Activated CD4-positive, alpha-beta T cell treated with anti-CD3 and anti-CD28 coated beads for 36 hours (primary cell): ENCODE measurements around the gene PTPRK. TPM values are rescaled to one million over a fixed set of nuclear protein-coding genes. Genes with fewer than 3 reads are reported as not detected.

ENCODE experiments used
- ATAC-seq: fragments of 200-7000 bp; cut with Tn5 transposase; one replicate; pipeline ENCODE4 v1.10.0; 2021; ENCODE audit warnings: mild to moderate bottlenecking, moderate library complexity
- CTCF ChIA-PET: fragments of 350-600 bp; sonication (Branson Sonifier 250); formaldehyde crosslinking; loops from one replicate; lab custom pipeline; 2021; ENCODE audit warnings: antibody characterized with exemption; lab: Charles Lee
- POLR2A ChIA-PET: fragments of 350-600 bp; sonication (Branson Sonifier 250); formaldehyde crosslinking; loops from one replicate; lab custom pipeline; 2021; ENCODE audit warnings: antibody characterized with exemption, inconsistent platforms; lab: Charles Lee
- DNase-seq: peaks from one replicate; pipeline ENCODE4 v3.0.0-alpha.2; 2020
- H3K27ac Mint-ChIP-seq: one replicate; pipeline ENCODE4 v1.8.0; 2021; ENCODE audit warnings: mixed read lengths
- H3K27me3 Mint-ChIP-seq: one replicate; pipeline ENCODE4 v1.8.0; 2021; ENCODE audit warnings: mixed read lengths
- H3K36me3 Mint-ChIP-seq: one replicate; pipeline ENCODE4 v1.8.0; 2021; ENCODE audit warnings: low read depth, mixed read lengths
- H3K4me1 Mint-ChIP-seq: one replicate; pipeline ENCODE4 v1.8.0; 2021; ENCODE audit warnings: mixed read lengths
- H3K4me3 Mint-ChIP-seq: one replicate; pipeline ENCODE4 v1.8.0; 2021; ENCODE audit warnings: mild to moderate bottlenecking, moderate library complexity, mixed read lengths
- H3K9me3 Mint-ChIP-seq: one replicate; pipeline ENCODE4 v1.8.0; 2021; ENCODE audit warnings: low read depth, mixed read lengths
- intact Hi-C, 2 experiments: fragments of 100-400 bp; cut with DNase I in 1 of 2; cut with micrococcal nuclease in 1 of 2; formaldehyde crosslinking; loops; one replicate each; pipeline versions ENCODE4 v1.14.2 to v1.15.1; 2022 to 2024; cut with DNase I, micrococcal nuclease
- total RNA-seq, 2 experiments: library from RNA; stranded (reverse); gene quantifications; one replicate each; pipeline ENCODE4 v1.2.3, GENCODE V29; 2021

The PTPRK gene
- total RNA-seq, 2 experiments from 2014 or later = 4.1 to 5.0 TPM

DNA sequence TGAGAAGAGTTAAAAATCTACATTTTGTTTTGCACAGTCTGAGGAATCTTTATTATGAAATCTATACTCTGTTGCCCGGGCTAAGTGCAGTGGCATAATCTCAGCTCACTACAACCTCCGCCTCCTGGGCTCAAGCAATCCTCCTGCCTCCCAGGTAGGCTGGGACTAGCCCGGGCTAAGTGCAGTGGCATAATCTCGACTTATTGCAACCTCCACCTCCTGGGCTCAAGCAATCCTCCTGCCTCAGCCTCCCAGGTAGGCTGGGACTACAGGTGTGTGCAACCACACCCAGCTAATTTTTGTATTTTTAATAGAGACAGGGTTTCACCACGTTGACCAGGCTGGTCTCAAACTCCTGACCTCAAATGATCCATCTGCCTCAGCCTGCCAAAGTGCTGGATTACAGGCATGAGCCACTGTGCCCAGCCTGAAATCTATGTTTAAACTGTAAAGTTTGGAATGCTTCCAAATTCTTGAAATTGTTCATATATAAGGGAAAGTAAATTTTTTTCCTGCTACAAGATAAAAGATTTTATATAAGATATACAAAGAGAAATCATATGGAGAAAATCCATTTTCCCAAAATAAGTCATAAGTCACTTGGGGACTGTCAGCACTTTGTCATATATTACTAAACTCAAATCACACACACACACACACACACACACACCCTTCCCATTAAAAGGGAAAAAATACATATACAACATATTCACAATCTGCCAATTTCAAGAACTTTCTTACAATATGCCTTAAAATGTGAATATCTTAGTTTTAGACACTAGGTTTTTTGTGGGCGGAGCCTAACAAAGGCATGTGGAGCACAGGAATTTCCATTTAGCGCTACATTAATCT lies 19.4 kb downstream of the PTPRK start:
- CTCF ChIA-PET = interaction anchor here (1.3 kb wide), 1 partner anchor 16 kb away, joined by 4 read pairs; no protein-coding TSS in a partner anchor
- Mint-ChIP-seq H3K4me1 (no peaks in the 10 kb centered on the region), H3K4me3 (no peak overlapping the region), H3K36me3 (no peaks in the 10 kb centered on the region), H3K9me3 (no peaks in the 10 kb centered on the region), H3K27ac (no peak overlapping the region), H3K27me3 (no peaks in the 10 kb centered on the region)
- no peak for ATAC-seq
- intact Hi-C loops = no loop called here
- POLR2A ChIA-PET = no interaction called here
- no peak for DNase-seq

DNA sequence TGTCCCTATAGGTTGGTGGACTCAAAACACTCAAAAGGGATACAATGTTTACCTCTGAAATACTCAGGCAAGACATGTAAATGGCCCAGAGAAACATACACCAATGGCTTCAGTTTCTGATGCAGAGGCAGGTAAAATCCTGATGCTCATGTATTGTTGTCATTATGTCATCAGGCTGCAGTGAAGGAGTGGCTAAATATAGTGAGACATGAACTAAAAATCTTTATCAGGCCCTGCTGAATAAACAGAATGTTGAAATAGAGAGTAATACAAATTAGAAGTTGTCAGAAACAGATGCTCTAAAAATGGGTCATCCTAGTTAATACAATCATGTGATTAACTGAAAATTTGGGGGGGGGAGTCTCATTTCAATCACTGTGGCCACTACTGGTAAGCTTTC lies 20.4 kb downstream of the PTPRK start:
- no peak overlapping the region for H3K4me3 Mint-ChIP-seq
- no peaks in the 10 kb centered on the region for H3K9me3 Mint-ChIP-seq
- no peaks in the 10 kb centered on the region for H3K36me3 Mint-ChIP-seq
- H3K27me3 Mint-ChIP-seq = no peaks in the 10 kb centered on the region
- ChIA-PET CTCF (interaction anchor here (1.3 kb wide), 2 partner anchors 10 to 17 kb away, joined by 3 to 4 read pairs; no protein-coding TSS in a partner anchor), POLR2A (interaction anchor here (0.5 kb wide), 1 partner anchor 655 kb away, joined by 4 read pairs; no protein-coding TSS in a partner anchor)
- no peak overlapping the region for H3K27ac Mint-ChIP-seq
- intact Hi-C loops = no loop called here
- DNase-seq = no peak
- no peaks in the 10 kb centered on the region for H3K4me1 Mint-ChIP-seq
- ATAC-seq = no peak

DNA sequence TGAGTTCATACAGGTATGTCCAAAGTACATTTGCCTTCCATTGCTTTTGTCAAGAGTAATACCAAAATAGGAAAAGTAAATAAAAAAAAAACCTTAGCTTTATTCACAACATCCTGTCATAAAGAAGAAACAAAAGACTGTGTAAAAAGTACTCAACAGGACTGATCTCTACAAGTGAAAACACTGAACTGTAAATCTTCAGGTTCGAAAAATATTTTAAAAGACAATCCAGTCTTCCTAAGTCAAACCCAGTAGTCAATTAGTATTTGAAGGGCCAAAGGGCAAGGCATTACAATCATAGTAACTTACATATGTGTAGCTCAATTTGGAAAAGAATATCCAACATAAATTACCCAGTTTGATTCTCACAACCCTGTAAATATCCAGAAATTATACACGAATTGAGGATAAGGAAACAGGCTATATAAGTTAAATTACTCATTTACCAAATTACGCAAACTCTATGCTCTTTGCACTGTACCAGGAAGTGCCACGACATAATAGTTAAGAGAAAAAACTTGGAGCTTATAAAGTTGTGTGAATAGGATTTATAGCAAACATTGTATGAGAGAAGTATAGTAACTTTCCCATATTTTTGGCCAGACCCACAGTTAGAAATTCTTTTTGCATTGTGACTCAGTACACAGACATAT lies 21.2 kb downstream of the PTPRK start:
- intact Hi-C loops = no loop called here

DNA sequence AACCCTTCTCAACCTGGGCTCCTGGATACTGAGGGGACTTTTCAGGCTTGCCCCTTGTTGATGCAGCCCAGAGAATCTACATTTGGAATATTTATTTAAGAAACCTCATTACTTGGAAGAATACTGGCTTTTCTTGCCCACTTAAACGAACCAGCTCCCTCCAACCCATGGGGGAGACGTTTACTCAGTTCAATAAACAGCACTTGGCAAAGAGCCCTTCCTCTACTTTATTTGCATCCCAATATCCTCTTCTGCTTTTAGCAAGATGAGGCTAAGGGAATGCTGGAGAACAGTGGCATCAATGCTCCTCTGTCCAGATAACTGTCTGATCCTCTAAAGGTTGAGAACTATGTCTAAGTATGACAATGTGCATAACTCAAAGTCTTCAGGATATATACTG lies 22.2 kb downstream of the PTPRK start:
- H3K27ac Mint-ChIP-seq = no peak overlapping the region
- peaks cover 3% of the 10 kb centered on the region for H3K27me3 Mint-ChIP-seq
- ChIA-PET POLR2A (interaction anchor here (1.0 kb wide), 1 partner anchor 22 kb away, joined by 3 read pairs; the partner anchor contains the start of gene PTPRK), CTCF (interaction anchor here (1.8 kb wide), 1 partner anchor 14 kb away, joined by 4 read pairs; no protein-coding TSS in a partner anchor)
- no peaks in the 10 kb centered on the region for H3K4me1 Mint-ChIP-seq
- ATAC-seq = no peak
- no peak for DNase-seq
- intact Hi-C loops = no loop called here
- H3K4me3 Mint-ChIP-seq = no peak overlapping the region
- H3K9me3 Mint-ChIP-seq = no peaks in the 10 kb centered on the region
- no peaks in the 10 kb centered on the region for H3K36me3 Mint-ChIP-seq

More for the DNA sequence above, 21.2 kb downstream of the PTPRK start:
- DNase-seq (no peak), ATAC-seq (no peak)
- Mint-ChIP-seq H3K27me3 (no peaks in the 10 kb centered on the region), H3K4me1 (no peaks in the 10 kb centered on the region), H3K4me3 (no peak overlapping the region), H3K9me3 (no peaks in the 10 kb centered on the region), H3K27ac (no peak overlapping the region), H3K36me3 (no peaks in the 10 kb centered on the region)
- POLR2A ChIA-PET = interaction anchor here (1.0 kb wide), 1 partner anchor 21 kb away, joined by 3 read pairs; the partner anchor contains the start of gene PTPRK
- CTCF ChIA-PET = interaction anchor here (1.3 to 1.8 kb wide), 2 partner anchors 9 to 13 kb away, joined by 3 to 4 read pairs; no protein-coding TSS in a partner anchor

DNA sequence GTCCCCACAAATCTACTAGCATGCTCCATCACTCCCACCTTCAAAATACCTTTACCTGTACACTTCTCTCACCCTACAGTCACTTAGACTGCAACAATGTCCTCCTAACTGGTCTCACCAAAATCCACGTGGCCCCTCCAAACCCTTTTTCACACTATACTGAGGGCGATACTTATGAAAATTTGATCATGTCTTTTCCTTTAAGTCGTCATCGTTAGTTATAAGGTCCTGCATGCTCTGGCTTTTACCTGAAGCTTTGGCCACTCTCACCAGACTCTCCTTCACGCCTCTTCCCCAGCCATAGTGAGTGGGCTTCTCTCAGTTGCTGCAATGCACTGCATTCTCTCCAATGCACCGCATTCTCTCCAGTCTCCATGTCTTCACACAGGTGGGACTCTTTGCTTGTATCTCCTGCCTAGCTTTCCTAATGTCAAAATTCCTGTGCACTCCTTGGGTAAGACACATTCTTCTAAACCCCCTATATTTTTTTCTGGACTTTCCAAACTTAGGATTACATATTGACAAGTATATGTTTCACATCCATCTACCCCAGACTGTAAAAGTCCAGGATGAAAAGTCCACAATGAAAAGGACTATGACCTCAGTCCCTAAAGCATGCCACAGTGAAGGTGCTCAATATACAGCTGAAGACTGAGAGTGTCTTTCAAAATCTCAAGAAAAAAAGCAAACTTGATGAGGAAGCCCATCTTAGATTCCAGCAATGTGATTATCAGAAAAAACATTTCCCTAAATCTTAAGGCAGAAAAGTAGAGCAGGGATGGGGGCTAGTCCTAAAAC lies 24.7 kb downstream of the PTPRK start:
- H3K27me3 Mint-ChIP-seq = peaks cover 3% of the 10 kb centered on the region
- peaks cover 7% of the 10 kb centered on the region for H3K4me1 Mint-ChIP-seq
- no peak for ATAC-seq
- intact Hi-C loops = no loop called here
- H3K36me3 Mint-ChIP-seq = no peaks in the 10 kb centered on the region
- no peak overlapping the region for H3K27ac Mint-ChIP-seq
- H3K4me3 Mint-ChIP-seq = no peak overlapping the region
- POLR2A ChIA-PET = no interaction called here
- CTCF ChIA-PET = no interaction called here
- DNase-seq = no peak
- no peaks in the 10 kb centered on the region for H3K9me3 Mint-ChIP-seq

DNA sequence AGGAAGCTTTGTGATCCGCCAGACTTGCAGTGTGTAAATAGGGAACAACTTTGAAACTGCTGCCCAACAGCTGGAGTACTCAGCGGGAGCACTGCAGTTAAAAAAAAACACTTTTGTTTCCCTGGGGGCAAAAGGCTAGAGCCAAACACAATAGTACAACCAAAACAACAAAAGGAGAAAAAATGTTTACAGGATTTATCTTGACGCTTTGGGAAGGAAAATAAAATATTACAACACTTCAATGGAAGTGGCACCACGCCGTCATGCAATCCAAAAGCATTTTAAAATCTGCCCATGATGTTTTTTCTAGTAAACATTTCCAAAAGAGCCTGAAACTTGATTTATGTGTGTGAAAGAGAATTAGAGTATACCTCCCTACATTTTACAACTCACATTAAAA lies 26.0 kb downstream of the PTPRK start:
- H3K27ac Mint-ChIP-seq = no peak overlapping the region
- no peaks in the 10 kb centered on the region for H3K9me3 Mint-ChIP-seq
- peaks cover 3% of the 10 kb centered on the region for H3K27me3 Mint-ChIP-seq
- ChIA-PET POLR2A (no interaction called here), CTCF (no interaction called here)
- H3K36me3 Mint-ChIP-seq = no peaks in the 10 kb centered on the region
- H3K4me1 Mint-ChIP-seq = peaks cover 7% of the 10 kb centered on the region
- intact Hi-C loops = no loop called here
- no peak for ATAC-seq
- no peak for DNase-seq
- H3K4me3 Mint-ChIP-seq = no peak overlapping the region

DNA sequence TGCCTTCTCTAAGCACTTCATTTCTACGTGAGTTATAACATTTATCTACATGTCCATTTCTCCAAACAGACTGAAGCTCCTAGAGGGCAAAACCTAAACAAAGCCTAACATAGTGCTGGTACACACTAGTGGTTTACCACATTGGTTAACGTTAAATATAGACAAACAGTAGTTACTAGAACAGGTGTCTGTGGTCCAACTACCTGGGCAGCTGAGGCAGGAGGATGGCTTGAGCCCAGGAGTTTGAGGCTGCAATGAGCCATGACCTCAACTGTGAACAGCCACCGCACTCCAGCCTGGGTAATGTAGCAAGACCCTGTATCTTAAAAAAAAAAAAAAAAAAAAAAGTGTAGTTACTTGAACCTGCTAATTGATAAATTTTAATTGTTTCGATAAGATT lies 26.5 kb downstream of the PTPRK start:
- H3K9me3 Mint-ChIP-seq = no peaks in the 10 kb centered on the region
- POLR2A ChIA-PET = no interaction called here
- CTCF ChIA-PET = no interaction called here

DNA sequence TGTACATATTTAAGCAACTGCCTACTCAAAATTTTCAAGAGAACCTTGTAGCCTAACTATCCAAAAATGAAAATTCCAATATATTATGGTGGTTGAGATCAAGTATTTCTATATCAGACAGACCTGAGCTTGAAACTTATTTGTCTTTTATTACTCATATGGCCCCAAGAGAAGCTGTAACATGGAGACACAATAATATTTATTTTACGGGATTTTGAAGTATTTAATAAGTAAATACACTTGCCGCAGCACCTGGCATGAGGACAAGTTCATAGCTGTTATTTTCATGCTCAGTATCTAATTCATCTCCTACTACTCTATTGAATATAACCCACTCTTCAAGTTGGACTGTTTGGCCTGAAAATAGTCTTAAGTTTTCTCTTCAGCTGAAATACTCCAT lies 28.0 kb downstream of the PTPRK start:
- Mint-ChIP-seq H3K4me3 (no peak overlapping the region), H3K36me3 (no peaks in the 10 kb centered on the region), H3K27ac (no peak overlapping the region), H3K27me3 (peaks cover 3% of the 10 kb centered on the region), H3K4me1 (peaks cover 7% of the 10 kb centered on the region), H3K9me3 (no peaks in the 10 kb centered on the region)
- CTCF ChIA-PET = no interaction called here
- intact Hi-C loops = no loop called here
- POLR2A ChIA-PET = no interaction called here
- DNase-seq (no peak), ATAC-seq (no peak)

More for the DNA sequence above, 26.5 kb downstream of the PTPRK start:
- Mint-ChIP-seq H3K4me1 (peaks cover 7% of the 10 kb centered on the region), H3K27ac (no peak overlapping the region), H3K36me3 (no peaks in the 10 kb centered on the region), H3K27me3 (peaks cover 3% of the 10 kb centered on the region), H3K4me3 (no peak overlapping the region)
- intact Hi-C loops = no loop called here
- DNase-seq = no peak
- ATAC-seq = no peak

DNA sequence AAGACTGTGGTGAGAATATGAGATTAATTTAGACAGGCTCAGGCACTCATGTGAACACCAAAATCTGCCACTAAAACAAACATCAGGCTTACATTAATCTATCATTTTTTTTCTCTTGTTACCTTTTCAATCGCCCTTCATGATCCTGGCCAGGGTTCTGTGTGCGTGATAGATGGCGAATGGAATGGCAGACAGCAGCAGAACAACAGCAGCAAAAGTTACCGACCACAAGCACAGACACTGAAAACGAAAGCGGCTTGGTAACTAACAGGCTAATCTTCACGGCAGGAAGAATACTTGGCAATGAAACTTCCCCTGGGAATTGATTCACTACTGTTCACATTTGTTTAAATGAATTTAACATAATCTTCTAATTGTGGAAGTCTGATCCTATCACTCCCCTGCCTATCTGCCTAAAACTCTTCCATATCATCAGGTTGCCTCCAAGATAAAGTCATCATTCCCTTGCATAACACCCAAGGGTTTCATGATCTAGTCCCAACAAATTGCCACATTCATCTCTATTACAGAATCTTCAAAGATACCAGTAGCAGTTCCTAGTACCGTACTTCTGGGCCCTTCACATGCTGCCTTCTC lies 28.7 kb downstream of the PTPRK start:
- no peaks in the 10 kb centered on the region for H3K36me3 Mint-ChIP-seq
- POLR2A ChIA-PET = no interaction called here
- H3K4me3 Mint-ChIP-seq = no peak overlapping the region
- intact Hi-C loops = no loop called here
- CTCF ChIA-PET = no interaction called here
- H3K27ac Mint-ChIP-seq = no peak overlapping the region
- peaks cover 3% of the 10 kb centered on the region for H3K27me3 Mint-ChIP-seq
- ATAC-seq (no peak), DNase-seq (no peak)
- H3K9me3 Mint-ChIP-seq = no peaks in the 10 kb centered on the region
- H3K4me1 Mint-ChIP-seq = peaks cover 7% of the 10 kb centered on the region

DNA sequence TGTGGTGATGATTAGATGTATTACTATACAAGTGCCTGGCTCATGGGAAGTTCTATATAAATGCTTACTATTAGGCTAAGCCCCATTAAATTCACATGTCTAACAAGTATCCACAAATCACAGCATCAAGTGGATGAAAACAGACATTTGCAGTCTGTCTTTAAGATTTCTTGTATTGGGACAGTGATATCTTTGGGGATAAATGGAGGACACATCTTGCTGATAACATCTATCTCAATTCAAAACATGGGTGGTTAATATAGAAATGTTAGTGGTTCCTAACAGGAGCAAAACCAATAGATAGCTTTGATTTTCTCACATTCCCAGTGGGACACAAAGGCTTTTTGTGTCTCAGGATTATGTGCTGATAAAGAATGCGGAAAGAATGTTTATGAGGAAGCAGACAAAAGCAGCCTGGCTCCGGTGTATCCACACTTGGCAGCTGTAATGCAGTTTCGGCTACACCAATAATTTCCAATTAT lies 29.3 kb downstream of the PTPRK start:
- ChIA-PET POLR2A (no interaction called here), CTCF (no interaction called here)
- DNase-seq (no peak), ATAC-seq (no peak)
- no peaks in the 10 kb centered on the region for H3K36me3 Mint-ChIP-seq
- no peaks in the 10 kb centered on the region for H3K9me3 Mint-ChIP-seq
- peaks cover 7% of the 10 kb centered on the region for H3K4me1 Mint-ChIP-seq
- intact Hi-C loops = no loop called here
- peaks cover 3% of the 10 kb centered on the region for H3K27me3 Mint-ChIP-seq
- no peak overlapping the region for H3K27ac Mint-ChIP-seq
- no peak overlapping the region for H3K4me3 Mint-ChIP-seq

DNA sequence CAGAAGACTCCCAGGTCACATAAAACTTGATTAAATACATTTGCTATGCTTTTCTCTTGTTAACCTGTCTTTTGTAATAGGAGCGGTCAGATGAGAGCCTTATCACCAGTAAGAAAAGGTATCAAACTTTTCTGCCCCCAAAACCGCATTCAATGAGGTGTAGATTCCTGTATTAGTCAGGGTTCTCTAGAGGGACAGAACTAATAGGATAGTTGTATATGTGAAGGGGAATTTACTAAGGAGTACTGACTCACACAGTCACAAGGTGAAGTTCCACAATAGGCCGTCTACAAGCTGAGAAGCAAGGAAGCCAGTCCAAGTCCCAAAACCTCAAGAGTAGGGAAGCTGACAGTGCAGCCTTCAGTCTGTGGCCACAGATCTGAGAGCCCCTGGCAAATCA lies 32.7 kb downstream of the PTPRK start:
- POLR2A ChIA-PET = no interaction called here
- DNase-seq (no peak), ATAC-seq (no peak)
- CTCF ChIA-PET = no interaction called here
- H3K27me3 Mint-ChIP-seq = no peaks in the 10 kb centered on the region
- H3K9me3 Mint-ChIP-seq = no peaks in the 10 kb centered on the region
- no peaks in the 10 kb centered on the region for H3K36me3 Mint-ChIP-seq
- intact Hi-C loops = no loop called here
- no peak overlapping the region for H3K4me3 Mint-ChIP-seq
- H3K27ac Mint-ChIP-seq = no peak overlapping the region
- peaks cover 7% of the 10 kb centered on the region for H3K4me1 Mint-ChIP-seq
